AG09309 (cell line): ENCODE results near the gene FREY1.

ENCODE experiments used
- DNase-seq: peaks from one replicate; pipeline ENCODE4 v3.0.0-alpha.2; 2010; ENCODE audit warnings: low read depth
- H3K4me3 ChIP-seq: 2 replicates; pipeline ENCODE4 v1.5.1; 2011; ENCODE audit warnings: mild to moderate bottlenecking, low read depth, low read length, moderate library complexity; ENCODE audit not compliant: control insufficient read depth
- CTCF ChIP-seq: IDR thresholded peaks from 2 replicates; pipeline ENCODE4 v1.5.1; 2011; ENCODE audit warnings: mild to moderate bottlenecking, low read depth, low read length, inconsistent platforms; ENCODE audit not compliant: insufficient read depth, control insufficient read depth; ENCODE audit errors: missing control alignments

The FREY1 gene

GRCh38 chr11:45933846-45934579, 26.9 kb upstream of the FREY1 start:
- no peak for TF ChIP-seq CTCF
- H3K4me3 ChIP-seq: no peak overlapping the region
- DNase-seq: no peak

GRCh38 chr11:45933131-45933831, 26.2 kb upstream of the FREY1 start:
- TF ChIP-seq CTCF: no peak
- no peak overlapping the region for H3K4me3 ChIP-seq
- DNase-seq: no peak

- TF ChIP-seq CTCF: no peak
- H3K4me3 ChIP-seq: no peak overlapping the region
- no peak for DNase-seq
Observed at GRCh38 chr11:45932217-45932616, 25.1 kb upstream of the FREY1 start.

- DNase-seq: no peak
- no peak overlapping the region for H3K4me3 ChIP-seq
- no peak for TF ChIP-seq CTCF
Observed at GRCh38 chr11:45931739-45932138, 24.7 kb upstream of the FREY1 start.

DNA sequence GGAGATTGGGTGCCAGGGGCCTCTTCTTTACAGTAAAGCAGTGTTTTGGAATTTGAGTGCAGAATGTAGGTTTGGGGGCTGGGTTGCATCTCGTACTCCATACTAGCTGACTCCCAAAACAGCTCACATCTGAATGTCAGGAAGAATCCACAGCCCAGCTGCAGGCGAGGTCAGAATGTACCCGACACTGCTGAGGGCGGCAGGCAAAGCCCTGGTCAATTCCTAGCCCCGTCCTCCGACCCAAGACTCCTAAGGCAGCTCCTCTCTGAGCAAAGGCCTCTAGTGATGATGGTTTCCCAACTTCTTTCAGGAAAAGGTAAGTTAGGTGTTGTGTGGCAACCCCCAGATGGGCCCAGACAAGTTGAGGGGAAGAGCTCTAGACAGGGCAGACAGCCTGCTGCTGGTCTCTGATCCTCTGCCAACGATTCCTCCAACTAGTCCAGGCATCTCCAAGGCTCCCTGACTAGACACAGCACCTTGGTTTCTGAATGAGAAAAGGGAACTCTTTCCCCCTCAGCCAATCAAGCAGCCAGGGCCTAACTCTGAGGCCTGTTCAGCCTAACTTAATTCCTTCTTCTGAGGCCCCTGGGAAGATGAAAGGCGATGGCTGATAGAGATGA, 24.0 kb upstream of the FREY1 start:
- no peak overlapping the region for H3K4me3 ChIP-seq
- no peak for DNase-seq

More for the DNA sequence above, 24.0 kb upstream of the FREY1 start:
- TF ChIP-seq CTCF: no peak
